Measurements from ENCODE around the gene KCTD17. TPM values are rescaled to one million over a fixed set of nuclear protein-coding genes. Genes with fewer than 3 reads are reported as not detected.

Gene KCTD17
- total RNA-seq, 6 experiments from 2014 or later, result 39.8 to 46.4 (median 43.3) TPM

- no peaks in the 10 kb centered on the region for H3K36me3 Mint-ChIP-seq (ENCODE audit: low read depth)
Observed at GRCh38 chr22:37009490-37009889, 42.1 kb upstream of the KCTD17 start.

GRCh38 chr22:37010174-37010573, 41.4 kb upstream of the KCTD17 start:
- H3K9me3 Mint-ChIP-seq, result peaks cover 3% of the 10 kb centered on the region
- H3K27ac Mint-ChIP-seq, result no peak overlapping the region
- H3K27me3 Mint-ChIP-seq (ENCODE audit: insufficient read depth), result peaks cover 18% of the 10 kb centered on the region
- no peak overlapping the region for H3K4me3 Mint-ChIP-seq
- no peak for DNase-seq
- no peaks in the 10 kb centered on the region for H3K4me1 Mint-ChIP-seq (ENCODE audit: low read depth)
- TF ChIP-seq, protein P1, sequence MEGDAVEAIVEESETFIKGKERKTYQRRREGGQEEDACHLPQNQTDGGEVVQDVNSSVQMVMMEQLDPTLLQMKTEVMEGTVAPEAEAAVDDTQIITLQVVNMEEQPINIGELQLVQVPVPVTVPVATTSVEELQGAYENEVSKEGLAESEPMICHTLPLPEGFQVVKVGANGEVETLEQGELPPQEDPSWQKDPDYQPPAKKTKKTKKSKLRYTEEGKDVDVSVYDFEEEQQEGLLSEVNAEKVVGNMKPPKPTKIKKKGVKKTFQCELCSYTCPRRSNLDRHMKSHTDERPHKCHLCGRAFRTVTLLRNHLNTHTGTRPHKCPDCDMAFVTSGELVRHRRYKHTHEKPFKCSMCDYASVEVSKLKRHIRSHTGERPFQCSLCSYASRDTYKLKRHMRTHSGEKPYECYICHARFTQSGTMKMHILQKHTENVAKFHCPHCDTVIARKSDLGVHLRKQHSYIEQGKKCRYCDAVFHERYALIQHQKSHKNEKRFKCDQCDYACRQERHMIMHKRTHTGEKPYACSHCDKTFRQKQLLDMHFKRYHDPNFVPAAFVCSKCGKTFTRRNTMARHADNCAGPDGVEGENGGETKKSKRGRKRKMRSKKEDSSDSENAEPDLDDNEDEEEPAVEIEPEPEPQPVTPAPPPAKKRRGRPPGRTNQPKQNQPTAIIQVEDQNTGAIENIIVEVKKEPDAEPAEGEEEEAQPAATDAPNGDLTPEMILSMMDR (IDR thresholded peaks at IDR 0.05), result no peak
- no peaks in the 10 kb centered on the region for H3K36me3 Mint-ChIP-seq (ENCODE audit: low read depth)

More at GRCh38 chr22:37009490-37009889, 42.1 kb upstream of the KCTD17 start:
- Mint-ChIP-seq H3K27ac (no peak overlapping the region), H3K27me3 (ENCODE audit: insufficient read depth) (peaks cover 25% of the 10 kb centered on the region), H3K4me1 (ENCODE audit: low read depth) (no peaks in the 10 kb centered on the region), H3K4me3 (no peak overlapping the region), H3K9me3 (peaks cover 6% of the 10 kb centered on the region)
- TF ChIP-seq, protein P1 (IDR thresholded peaks at IDR 0.05), result no peak
- no peak for DNase-seq

DNA sequence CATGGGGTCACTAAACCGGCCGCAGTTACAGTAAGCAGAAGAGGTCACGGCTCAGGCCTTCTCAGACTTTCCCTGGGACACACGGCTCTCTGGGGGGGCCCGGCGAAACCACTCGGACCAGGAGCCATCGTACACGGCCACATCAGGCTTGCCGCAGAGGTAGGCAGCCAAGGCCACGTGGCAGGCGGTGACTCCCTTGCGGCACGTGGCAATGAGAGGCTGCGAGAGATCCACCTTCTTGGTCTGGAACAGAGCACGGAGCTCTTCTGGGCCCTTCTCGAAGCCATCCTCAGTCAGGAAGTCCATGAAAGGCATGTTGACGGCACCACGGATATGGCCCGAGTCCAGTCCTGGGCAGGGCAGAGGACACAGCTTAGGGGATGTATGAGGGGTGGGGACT, 40.6 kb upstream of the KCTD17 start:
- no peak for DNase-seq
- Mint-ChIP-seq H3K27ac (no peak overlapping the region), H3K4me3 (no peak overlapping the region), H3K4me1 (ENCODE audit: low read depth) (no peaks in the 10 kb centered on the region), H3K36me3 (ENCODE audit: low read depth) (no peaks in the 10 kb centered on the region), H3K9me3 (no peaks in the 10 kb centered on the region; the same call in 1 of the 2 replicates), H3K27me3 (ENCODE audit: insufficient read depth) (peaks cover 12% of the 10 kb centered on the region)
- TF ChIP-seq, protein P1 (IDR thresholded peaks at IDR 0.05), result no peak

- H3K27ac Mint-ChIP-seq, result no peak overlapping the region
- DNase-seq, result no peak
- TF ChIP-seq, protein P1 (IDR thresholded peaks at IDR 0.05), result no peak
- peaks cover 9% of the 10 kb centered on the region for H3K27me3 Mint-ChIP-seq (ENCODE audit: insufficient read depth)
- H3K9me3 Mint-ChIP-seq, result no peaks in the 10 kb centered on the region; the same call in 1 of the 2 replicates
- no peaks in the 10 kb centered on the region for H3K36me3 Mint-ChIP-seq (ENCODE audit: low read depth)
- no peak overlapping the region for H3K4me3 Mint-ChIP-seq
- H3K4me1 Mint-ChIP-seq (ENCODE audit: low read depth), result no peaks in the 10 kb centered on the region
Observed at GRCh38 chr22:37011472-37011871, 40.1 kb upstream of the KCTD17 start.

GRCh38 chr22:37012262-37012904, 39.2 kb upstream of the KCTD17 start:
- H3K9me3 Mint-ChIP-seq, result no peaks in the 10 kb centered on the region

More at GRCh38 chr22:37012262-37012904, 39.2 kb upstream of the KCTD17 start:
- H3K4me3 Mint-ChIP-seq, result no peak overlapping the region
- H3K27ac Mint-ChIP-seq, result no peak overlapping the region
- peaks cover 6% of the 10 kb centered on the region for H3K27me3 Mint-ChIP-seq (ENCODE audit: insufficient read depth)
- TF ChIP-seq, protein P1 (IDR thresholded peaks at IDR 0.05), result no peak
- no peak for DNase-seq
- no peaks in the 10 kb centered on the region for H3K4me1 Mint-ChIP-seq (ENCODE audit: low read depth)
- no peaks in the 10 kb centered on the region for H3K36me3 Mint-ChIP-seq (ENCODE audit: low read depth)
